Dermis blood vessel endothelial cell (primary cell): ENCODE measurements around the gene MDN1. TPM values are rescaled to one million over a fixed set of nuclear protein-coding genes. Genes with fewer than 3 reads are reported as not detected.
A peak's percentile ranks its signal among the peaks of the same experiment; 100 is the strongest.
"Not testable (repeated sequence)": the region's sequence is repeated elsewhere in the genome, so short reads cannot be mapped to it uniquely, and the experiment has no call there.

Experiments
- DNase-seq: peaks from one replicate; pipeline ENCODE4 v3.0.0; 2010
- total RNA-seq: library from RNA; depleted of rRNA; stranded (reverse); fragments of >200 nt; gene quantifications from 2 replicates; pipeline ENCODE4 v1.2.3, GENCODE V29; 2014

MDN1 gene
- total RNA-seq, 1 donor from 2014 or later, result 28.2 TPM

DNA sequence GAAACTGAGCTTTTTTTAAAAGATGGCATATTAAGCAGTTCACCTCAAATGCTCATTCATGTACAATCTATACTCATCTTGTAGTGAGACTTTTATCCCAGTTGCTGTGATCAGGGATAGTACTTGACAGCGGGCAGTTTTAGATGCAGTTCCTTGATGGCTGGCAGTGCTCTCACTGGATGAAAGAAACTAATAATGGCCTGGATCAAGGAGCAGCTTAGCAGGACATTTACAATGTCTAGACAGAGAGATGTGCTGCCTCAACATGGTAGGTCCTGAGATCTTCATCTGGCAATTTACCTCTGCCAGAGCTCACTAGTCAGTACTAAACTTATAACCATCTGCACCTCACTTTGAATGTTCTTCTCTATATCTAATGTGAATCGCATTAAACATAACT, 134.3 kb downstream of the MDN1 start:
- no peak for DNase-seq

DNA sequence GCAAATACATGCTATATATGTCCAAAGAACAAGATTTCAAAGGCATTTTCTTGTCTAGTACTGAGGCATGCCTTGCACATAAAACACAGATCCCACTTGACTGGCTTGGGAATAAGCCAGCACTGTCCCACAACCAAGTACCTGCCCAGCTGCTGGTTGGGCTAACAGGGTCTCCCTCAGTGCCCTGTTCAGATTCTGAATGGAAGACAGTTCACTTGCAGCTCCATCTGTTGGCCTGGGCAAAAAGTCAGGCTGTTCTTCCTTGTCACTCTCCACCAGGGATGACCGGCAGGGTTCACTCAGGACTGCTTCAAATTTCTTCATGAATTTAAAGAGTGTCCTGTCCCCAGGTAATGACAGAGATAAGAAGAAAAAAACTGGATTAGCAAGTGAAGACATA, 136.6 kb downstream of the MDN1 start:
- DNase-seq, result no peak

DNA sequence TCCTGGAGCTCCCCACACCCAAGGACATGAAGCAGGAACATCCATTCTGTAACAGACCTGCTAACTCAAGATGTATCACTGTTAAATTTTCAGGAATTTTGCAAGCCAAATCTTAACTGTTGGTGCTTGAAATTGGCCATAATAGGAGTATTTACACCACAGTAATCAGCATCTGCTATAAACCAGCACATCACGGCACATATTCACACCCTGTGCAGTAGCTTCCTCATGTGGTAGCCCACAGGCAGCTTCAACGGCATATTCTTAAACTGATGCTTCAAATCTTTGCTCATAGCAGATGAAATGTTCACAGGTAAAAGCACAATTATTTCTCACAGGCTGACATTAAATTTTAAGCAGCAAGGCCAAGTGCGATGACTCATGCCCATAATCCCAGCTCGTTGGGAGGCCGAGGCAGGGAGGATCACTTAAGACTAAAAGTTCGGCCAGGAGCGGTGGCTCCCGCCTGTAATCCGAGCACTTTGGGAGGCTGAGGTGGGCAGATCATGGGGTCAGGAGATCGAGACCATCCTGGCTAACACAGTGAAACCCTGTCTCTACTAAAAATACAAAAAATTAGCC, 137.5 kb downstream of the MDN1 start:
- DNase-seq, result no peak

DNA sequence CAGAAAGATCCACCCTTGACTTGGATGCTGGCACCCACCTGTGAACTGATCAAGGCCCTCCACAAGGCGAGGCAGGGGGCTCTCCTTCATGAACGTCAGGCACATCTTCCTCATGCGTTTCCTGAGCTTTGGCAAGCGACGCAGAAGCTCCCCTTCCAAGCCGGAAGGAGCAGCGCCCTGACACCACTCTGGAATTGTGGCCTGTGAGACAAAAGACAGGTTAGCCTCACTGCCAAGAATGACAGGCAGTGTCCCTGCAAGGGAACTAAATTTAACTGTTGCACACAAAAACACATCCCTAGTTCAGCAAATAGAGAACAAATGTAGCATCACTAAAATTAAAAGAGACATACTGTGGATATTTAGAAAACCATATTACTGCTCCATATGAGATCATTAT, 139.0 kb downstream of the MDN1 start:
- no peak for DNase-seq

DNA sequence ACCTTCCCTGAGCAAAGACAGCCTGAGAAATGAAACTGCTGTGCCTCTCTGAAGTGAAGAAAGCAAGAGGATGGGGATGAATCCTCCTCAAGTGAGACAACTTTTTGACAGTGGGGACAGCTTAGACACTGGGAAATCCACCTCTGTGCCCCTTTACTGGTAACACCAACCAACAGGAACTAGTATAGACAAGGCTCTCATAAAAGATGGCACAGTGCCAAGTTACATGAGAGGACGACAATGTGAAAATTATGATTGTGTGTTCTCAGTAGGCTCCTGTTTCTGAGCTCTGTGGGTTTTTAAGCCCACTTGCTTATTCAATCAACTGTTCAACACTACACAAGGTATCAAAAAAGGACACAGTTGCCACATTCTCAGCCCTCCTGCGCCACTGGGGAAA, 139.4 kb downstream of the MDN1 start:
- DNase-seq, result peak; percentile 51

DNA sequence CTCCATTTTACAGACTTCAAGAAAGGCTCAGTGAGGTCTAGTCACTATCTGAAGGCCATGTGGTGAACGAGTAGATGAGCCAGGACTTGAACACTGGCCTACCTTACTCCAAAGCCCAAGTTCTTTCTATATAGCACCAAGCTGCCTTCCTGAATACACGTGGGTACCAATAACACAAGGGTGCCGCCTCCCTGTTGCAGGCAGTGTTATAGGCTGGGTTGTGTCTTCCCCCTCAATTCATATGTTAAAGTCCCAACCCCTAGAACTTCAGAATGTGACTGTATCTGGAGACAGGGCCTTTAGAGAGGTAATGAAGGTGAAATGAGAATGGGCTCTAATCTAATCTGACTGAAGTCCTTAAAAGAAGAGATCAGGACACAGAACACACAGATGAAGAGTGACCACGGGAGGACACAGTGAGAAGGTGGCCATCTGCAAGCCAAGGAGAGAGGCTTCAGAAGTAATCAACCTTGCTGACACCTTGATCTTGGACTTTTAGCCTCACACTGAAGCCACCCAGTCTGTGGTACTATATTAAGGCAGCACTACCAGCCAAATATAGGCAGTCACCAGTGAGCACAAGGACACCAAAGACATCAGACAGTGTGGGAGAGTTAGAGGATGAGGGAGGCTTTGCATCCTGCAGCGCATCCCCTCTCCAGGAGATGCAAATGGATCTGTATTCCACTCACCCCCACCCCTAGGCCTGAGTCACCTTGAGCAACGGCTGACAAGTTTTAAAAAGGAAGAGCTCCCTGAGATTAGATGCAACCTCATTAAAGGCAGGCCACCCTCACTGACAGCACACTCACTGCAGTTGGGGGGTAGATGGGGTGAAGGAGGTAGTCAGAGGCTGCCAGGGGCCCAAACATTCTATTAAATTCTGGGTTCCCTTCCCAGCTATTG, 140.1 kb downstream of the MDN1 start:
- no peak for DNase-seq

DNA sequence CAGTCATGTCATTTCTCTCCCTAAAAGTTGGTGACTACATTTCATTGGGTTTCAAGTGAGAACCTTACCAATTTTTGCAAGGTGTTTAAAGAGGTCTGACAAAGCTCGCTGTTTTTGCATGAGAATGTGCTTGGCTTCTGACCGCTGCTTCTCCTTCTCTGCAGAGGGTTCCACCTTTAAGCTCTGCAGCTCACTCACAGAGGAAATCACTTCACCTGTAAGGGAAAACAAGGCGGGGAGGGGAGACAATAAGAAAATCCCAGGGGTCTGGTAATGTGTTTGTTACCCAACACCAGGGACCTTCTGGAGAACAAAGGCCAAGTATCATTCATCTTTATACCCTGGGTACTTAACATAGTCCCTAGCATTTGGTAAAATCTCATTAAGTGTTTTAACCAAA, 141.1 kb downstream of the MDN1 start:
- no peak for DNase-seq

DNA sequence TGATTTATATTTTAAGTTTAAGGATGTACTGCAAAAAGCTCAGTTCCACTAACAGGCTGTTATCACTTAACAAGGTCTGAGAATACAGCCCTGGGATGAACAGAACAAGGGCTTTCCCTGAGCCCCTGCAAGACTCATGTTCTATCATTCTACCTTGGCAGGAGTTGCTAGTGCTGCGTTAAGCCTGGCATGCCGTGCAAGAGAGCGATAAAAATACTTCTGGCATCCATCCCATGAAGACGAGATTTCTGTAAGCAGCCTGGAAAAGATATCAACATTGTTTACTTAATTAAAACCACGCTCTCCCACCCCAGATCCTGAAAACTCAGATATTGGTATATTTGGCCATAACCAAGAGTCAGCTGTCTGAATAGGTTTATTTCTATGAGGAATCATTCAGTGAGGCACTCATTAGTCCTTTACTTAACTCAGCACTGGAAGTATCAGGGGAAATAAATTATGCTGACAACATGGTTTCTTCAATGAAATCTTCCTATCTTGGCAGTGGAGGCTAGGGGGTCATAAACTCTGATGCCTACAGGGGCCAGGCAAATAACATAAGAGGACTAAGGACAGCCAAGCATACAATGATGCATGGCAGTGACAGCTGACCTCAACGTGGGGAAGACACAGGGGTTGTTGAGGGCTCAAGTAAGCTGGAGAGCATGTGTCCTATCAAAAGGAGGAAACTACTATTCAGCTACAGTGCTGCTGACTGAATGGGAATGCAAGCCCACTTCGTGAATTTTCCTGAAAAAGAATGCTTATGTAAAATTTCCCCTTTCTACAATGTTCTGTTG, 143.4 kb downstream of the MDN1 start:
- no peak for DNase-seq

DNA sequence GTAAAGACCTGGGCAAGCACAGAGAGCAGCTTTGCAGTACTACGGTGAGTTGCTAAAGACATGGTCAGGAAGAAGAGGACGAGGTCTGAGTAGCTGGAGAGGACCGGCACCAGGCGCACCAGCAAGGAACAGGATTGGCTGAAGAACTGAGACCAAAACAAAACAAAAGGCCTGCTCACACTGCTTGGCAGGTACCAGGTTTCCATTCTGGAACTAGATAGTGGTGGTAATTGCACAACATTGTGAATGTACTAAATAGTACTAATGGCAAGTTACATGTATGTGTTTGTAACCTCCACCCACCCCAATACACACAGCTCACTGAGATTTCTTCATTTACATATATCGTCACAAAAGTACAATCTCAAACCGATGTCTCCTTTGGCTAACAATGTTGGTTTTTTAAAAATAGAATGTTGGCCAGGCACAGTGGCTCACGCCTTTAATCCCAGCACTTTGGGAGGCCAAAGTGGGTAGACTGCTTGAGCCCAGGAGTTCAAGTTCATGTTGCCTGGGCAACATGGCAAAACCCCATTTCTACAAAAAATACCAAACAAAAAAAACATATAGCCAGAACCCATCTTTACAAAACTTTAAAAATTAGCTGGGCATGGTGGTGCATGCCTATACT, 148.5 kb downstream of the MDN1 start:
- DNase-seq, result no peak

DNA sequence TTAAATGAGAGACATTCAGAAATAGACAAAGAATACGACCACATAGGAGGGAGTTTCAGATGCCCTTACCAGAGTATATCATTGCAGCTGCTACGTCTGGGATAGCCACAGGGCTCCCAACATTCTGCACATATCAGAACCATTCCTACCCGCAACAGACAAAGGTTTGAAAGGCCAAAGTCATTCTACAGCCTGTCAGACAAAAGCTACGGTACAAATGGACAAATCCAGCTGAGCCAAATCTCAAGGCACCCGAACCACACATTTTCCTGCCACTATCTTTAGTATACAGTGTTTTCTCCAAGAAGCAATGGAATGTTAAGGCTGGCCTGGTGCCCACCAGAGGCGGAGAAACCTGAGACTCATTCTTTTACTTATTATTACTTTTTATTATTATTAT, 150.6 kb downstream of the MDN1 start:
- DNase-seq, result no peak

DNA sequence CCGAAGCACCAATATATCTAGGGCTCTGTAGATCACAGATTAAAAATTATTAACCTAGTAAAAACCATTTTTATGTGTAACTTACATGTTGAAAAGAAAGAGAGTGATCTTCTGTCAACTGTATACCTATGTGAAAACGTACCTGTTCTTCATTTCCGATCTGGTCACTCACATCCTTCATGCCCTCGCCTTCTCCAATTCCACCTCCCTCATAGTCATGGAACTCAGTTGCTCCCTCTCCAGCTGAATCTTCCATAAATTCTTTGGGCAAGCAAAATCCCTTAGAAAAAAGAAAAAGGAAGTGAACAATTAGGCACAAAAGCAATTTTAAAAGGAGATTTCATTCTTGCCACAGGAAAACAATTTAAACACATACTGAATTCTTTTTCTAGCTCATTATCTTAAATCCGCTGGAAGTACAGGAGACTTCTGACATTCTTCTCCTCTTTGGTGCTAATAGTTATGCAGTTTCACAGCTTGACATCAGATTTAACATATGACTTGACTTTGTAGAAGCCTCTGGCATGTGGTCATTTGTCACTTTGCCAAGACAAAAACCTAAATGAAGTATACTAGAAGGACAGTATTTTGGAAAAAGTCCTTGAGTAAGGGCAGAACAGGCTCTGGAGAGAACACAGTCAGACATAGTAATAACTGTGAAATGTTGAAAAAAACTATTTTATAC, 151.6 kb downstream of the MDN1 start:
- no peak for DNase-seq

DNA sequence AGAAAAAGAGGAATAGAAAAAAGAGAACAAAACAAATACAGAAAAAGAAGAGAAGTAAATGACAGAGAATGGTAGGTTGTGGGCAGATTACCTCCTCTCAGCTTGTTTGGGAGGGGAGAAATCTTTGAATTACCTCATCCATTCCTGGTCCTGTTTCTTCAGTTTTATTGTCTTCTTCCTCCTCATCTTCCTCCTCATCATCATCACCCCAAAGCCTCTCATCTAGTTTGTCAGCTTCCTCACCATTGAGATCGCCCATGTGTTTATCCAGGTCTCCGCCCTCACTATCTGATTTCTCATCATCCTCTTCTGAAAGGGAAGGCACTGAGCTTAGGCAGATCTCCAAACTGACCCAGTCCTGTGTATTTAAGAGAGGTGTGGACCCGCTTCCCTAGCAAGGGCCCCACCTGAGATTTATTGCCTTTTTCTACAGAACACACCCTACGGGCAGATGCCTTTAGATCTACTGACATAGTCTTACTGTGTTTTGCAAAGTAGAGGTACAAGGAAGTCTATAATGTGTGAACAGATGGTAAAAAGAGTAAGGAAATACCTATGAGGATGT, 156.9 kb downstream of the MDN1 start:
- no peak for DNase-seq

DNA sequence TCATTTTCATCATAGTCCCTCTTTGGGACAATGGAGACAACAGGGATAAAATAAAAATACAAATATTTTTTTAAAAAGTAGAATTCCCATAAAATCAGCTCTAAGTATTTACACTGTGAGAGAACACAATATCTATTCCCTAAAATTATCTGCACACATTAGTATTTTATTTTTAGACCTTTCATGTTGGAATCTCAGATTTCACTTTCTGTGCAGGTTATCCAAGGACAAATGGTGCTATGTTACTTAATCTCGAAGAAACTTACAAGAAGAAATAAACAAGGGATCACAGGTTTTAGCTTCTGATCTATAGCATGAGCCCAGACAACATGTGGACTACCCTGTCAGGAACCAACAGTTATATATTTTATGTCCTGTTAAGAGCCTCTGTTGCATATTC, 158.0 kb downstream of the MDN1 start:
- no peak for DNase-seq

DNA sequence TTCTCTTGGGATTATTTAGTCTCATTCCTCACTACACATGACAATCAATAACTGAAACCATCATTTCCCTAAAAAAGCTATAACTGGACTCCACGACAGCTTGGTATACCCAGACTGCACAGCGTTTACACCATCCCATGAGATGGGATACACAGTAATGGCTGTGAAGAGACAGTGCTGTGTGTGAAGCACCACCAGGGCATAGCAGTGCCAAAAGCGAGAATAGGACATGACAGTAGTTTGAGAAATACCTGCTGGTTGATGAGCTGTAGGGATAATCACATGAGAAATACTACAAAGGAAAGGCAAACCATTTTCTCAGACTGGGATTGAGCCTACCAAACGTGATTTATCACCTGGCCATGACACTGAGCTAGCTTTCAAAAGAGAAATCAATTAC, 158.6 kb downstream of the MDN1 start:
- no peak for DNase-seq

DNA sequence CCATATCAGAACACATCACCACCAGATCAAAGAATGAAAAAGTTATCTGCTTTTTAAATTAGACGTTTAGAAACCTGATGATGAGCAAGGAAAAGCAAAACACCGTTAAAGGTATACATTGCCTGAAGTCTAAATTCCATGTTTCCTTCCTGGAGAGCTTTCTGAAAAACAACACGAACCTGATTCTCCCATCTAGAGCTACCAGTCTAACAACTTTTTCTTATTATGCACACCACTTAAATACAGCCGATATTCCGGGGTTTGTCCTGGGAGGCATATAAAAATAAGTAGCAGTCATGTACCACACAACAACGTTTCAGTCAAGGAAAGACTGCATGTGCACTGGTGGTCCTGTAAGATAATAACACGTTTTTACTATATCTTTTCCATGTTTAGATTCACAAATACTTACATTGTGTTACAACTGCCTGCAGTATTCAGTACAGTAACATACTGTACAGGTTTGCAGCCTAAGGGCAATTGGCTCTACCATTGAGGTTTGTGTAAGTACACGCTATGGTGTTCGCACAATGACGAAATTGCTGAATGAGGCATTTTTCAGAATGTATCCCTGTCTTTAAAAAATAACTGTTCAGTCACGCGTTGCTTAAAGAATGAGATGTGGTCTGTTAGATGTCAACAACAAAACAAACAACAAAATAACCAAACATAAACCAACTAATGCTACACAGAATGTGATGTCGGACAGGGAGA, 162.0 kb downstream of the MDN1 start:
- no peak for DNase-seq

DNA sequence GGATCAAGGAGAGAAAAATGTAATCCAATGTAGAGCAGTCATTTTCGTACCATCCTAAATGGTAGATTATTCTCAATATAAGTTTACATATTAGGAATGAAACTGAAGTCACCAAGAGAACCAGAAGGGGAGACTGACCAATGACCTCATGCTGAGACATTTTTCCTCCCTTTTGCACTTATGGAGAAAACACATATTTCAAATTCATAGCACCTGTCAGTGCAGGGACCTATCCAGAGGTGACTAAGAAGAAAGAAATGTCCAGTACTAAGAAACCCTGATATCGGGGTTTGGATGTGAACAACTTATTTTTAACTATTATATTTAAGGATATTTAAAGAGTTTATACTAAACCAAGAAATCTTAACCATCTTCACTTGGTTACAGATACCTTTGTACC, 164.5 kb downstream of the MDN1 start:
- no peak for DNase-seq

DNA sequence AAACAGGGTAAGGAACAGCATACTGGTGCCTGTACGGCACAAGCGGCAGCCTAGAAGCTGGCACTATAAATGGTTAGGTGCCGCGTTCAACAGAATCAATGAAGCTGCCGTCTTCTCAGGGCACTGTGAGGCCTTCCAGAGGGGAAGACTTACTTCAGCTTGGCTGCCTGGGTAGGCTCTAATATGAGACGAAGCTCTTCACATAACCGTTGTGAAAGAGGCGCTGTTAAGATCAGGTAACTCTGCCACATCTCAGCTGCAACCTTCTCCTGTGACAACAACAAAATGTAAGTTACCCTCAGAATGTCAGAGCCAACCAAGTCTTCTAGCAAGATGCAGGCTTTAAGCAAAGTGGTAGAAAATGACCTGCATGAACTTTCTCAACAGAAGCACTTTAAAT, 169.0 kb downstream of the MDN1 start:
- no peak for DNase-seq

DNA sequence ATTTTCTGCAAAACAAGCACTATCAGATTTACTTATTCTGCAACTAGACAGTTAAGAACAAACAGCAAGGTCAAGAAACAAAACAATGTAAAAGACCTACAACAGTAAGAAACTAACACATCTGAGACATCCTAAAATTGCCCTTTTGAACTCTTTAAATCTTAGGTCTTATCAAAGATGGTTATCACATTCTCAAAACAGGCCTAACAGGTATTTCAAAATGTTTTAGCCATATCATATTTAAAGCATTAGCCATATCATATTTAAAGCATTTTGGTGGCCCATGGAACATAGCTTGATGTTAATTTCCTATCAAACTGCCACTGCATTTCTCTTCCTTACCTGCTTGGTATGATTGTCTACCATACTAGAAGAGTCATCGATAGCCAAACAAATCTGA, 169.9 kb downstream of the MDN1 start:
- no peak for DNase-seq

DNA sequence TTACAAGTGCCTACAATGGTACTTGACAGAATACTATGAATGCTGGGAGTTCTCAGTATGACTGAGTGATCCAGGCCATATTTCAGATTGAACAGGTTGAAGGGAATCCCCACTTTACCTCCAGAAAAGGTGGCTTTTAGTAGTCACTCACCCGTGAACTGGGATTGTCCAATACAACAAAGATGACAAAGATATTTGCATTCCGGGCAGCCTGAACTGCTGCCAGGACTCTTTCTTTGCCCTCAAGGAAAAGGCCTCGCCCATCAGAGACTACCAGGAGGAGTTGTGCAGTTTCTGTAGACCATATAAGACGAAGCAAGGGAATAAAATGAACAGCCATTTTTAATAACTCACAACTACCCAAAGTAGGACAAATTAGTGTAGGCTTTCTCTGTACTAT, 174.7 kb downstream of the MDN1 start:
- DNase-seq, result no peak

DNA sequence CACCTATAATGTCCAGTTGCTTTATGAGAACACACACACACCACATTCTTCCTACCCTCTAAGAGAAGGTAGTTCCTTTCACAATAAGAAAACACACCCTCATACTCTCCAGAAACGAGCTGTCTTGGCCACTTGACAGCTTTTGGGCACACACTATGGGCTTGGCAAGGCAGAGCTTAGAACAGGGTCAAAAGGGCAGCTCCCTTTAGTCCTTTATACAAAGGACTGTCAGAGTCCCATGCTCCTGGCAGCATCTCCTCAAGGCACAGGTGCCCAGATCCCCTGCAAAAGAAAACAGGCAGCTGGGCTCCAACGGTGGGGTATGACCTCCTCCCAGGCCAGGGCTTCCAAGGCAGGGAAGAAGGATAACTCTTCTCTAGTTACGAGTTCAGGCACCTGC, 176.2 kb downstream of the MDN1 start:
- no peak for DNase-seq

DNA sequence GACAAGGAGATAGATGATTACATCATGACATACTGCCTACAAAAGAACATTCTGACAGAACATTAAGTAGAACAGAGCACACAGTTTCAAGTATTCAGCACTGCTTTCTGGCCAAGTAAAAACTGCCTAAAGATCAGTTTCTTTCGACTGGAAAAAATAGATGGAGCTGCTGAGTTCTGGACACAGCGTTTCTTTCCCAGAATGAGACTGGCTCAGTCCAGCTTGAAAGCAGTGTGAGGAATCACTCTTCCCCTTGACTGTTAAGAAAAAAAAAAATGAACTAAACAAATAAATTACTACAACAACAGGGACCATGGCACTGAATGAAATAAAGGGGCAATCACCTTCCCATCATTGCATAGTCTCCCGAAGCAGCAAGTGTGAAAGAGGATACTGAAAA, 176.6 kb downstream of the MDN1 start:
- no peak for DNase-seq

DNA sequence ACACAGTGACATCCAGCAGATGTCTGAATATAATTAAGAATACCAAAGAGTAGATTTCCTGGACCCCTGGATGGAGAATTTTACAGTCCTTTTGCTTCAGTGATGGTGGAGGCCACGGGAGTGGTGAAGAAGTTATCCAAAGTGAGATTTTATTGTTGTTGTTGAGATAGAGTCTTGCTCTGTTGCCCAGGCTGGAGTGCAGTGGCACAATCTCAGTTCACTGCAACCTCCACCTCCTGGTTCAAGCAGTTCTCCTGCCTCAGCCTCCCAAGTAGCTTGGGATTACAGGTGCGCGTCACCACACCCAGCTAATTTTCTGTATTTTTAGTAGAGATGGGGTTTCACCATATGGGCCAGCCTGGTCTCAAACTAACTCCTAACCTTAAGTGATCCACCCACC, 178.0 kb downstream of the MDN1 start:
- not testable (repeated sequence) for DNase-seq
